ENCODE data around the gene IL22. TPM values are rescaled to one million over a fixed set of nuclear protein-coding genes. Genes with fewer than 3 reads are reported as not detected.

IL22 gene
- not detected in 2 replicates for total RNA-seq

GRCh38 chr12:68253504-68253903, at the start of gene IL22:
TSS of gene IL22 (minus strand) at chr12:68253604. CDS start at chr12:68253448, 156 bp downstream.

GRCh38 chr12:68225576-68226476, 27.6 kb downstream of the IL22 start, which contains the start of gene IL26:
TSS of gene IL26 (minus strand) at chr12:68225810. CDS start at chr12:68225756, 54 bp downstream.

Other genes starting within 250 kb of the IL22 start
- not detected in 2 replicates for gene IFNG, start 93.9 kb downstream of the IL22 start, total RNA-seq
- gene IL26, start 27.8 kb downstream of the IL22 start, total RNA-seq: not detected in 2 replicates
- 6.8 and 15.8 TPM in 2 replicates for gene MDM1, start 78.8 kb upstream of the IL22 start, total RNA-seq

Data from epithelial cell of umbilical artery (primary cell).